ENCODE results near the gene TAX1BP3.

TAX1BP3 gene

GRCh38 chr17:3689262-3690093 lies 21.1 kb upstream of the TAX1BP3 start:
- TF ChIP-seq, protein P1, sequence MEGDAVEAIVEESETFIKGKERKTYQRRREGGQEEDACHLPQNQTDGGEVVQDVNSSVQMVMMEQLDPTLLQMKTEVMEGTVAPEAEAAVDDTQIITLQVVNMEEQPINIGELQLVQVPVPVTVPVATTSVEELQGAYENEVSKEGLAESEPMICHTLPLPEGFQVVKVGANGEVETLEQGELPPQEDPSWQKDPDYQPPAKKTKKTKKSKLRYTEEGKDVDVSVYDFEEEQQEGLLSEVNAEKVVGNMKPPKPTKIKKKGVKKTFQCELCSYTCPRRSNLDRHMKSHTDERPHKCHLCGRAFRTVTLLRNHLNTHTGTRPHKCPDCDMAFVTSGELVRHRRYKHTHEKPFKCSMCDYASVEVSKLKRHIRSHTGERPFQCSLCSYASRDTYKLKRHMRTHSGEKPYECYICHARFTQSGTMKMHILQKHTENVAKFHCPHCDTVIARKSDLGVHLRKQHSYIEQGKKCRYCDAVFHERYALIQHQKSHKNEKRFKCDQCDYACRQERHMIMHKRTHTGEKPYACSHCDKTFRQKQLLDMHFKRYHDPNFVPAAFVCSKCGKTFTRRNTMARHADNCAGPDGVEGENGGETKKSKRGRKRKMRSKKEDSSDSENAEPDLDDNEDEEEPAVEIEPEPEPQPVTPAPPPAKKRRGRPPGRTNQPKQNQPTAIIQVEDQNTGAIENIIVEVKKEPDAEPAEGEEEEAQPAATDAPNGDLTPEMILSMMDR (IDR thresholded peaks at IDR 0.05), result no peak
- peaks cover under 1% of the 10 kb centered on the region for H3K4me1 ChIP-seq
- H3K9me3 ChIP-seq (ENCODE audit: control insufficient read depth, low read length), result no peaks in the 10 kb centered on the region
- no peak overlapping the region for H2AFZ ChIP-seq
- no peak overlapping the region for H3K9ac ChIP-seq
- no peak overlapping the region for H3K4me2 ChIP-seq (ENCODE audit: low read length)
- H3K4me3 ChIP-seq (ENCODE audit: low read depth, low read length), result no peak overlapping the region
- no peaks in the 10 kb centered on the region for H3K27me3 ChIP-seq (ENCODE audit: control insufficient read depth, insufficient read depth, low read length)
- H3K36me3 ChIP-seq (ENCODE audit: control insufficient read depth, insufficient read depth, low read length), result no peaks in the 10 kb centered on the region
- no peak overlapping the region for H3K27ac ChIP-seq
- H3K79me2 ChIP-seq, result peaks cover 10% of the 10 kb centered on the region

- H3K36me3 ChIP-seq (ENCODE audit: control insufficient read depth, insufficient read depth, low read length), result no peaks in the 10 kb centered on the region
- no peak overlapping the region for H3K4me3 ChIP-seq (ENCODE audit: low read depth, low read length)
- no peak overlapping the region for H3K27ac ChIP-seq
- H3K4me2 ChIP-seq (ENCODE audit: low read length), result no peak overlapping the region
- no peak overlapping the region for H3K9ac ChIP-seq
- no peak overlapping the region for H2AFZ ChIP-seq
- no peaks in the 10 kb centered on the region for H3K9me3 ChIP-seq (ENCODE audit: control insufficient read depth, low read length)
- H3K4me1 ChIP-seq, result no peaks in the 10 kb centered on the region
- H3K79me2 ChIP-seq, result peaks cover 10% of the 10 kb centered on the region
- no peaks in the 10 kb centered on the region for H3K27me3 ChIP-seq (ENCODE audit: control insufficient read depth, insufficient read depth, low read length)
- TF ChIP-seq, protein P1 (IDR thresholded peaks at IDR 0.05), result no peak
These were observed 20.5 kb upstream of the TAX1BP3 start for GRCh38 chr17:3688852-3689261.

- TF ChIP-seq, protein P1 (IDR thresholded peaks at IDR 0.05), result no peak
- H3K4me2 ChIP-seq (ENCODE audit: low read length), result no peak overlapping the region
- no peaks in the 10 kb centered on the region for H3K9me3 ChIP-seq (ENCODE audit: control insufficient read depth, low read length)
- H3K27ac ChIP-seq, result no peak overlapping the region
- H3K9ac ChIP-seq, result no peak overlapping the region
- no peak overlapping the region for H2AFZ ChIP-seq
- H3K4me1 ChIP-seq, result no peaks in the 10 kb centered on the region
- peaks cover 7% of the 10 kb centered on the region for H3K79me2 ChIP-seq
- no peaks in the 10 kb centered on the region for H3K36me3 ChIP-seq (ENCODE audit: control insufficient read depth, insufficient read depth, low read length)
- no peaks in the 10 kb centered on the region for H3K27me3 ChIP-seq (ENCODE audit: control insufficient read depth, insufficient read depth, low read length)
- H3K4me3 ChIP-seq (ENCODE audit: low read depth, low read length), result no peak overlapping the region
These were observed 19.7 kb upstream of the TAX1BP3 start for GRCh38 chr17:3688027-3688553.

DNA sequence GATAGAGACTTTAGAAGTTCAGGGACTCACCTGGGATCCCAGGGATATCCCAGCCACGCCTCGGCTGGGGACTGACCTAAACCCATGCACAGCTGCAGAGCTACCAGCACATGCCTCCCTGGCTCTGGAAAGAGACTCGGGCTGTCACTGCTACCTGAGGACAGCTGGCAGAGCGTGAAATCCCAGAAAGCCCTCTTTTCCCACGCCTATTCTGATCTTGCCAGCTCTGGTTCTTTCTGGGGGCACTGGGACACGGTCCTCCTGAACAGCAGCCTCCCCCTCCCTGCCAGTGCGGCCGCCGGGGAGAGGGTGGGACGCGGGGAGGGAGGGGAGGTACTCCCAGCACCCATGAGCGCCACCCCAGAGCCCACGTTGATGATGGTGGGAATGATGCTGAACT lies 16.8 kb upstream of the TAX1BP3 start:
- Histone ChIP-seq H3K36me3 (ENCODE audit: control insufficient read depth, insufficient read depth, low read length) (no peaks in the 10 kb centered on the region), H3K27me3 (ENCODE audit: control insufficient read depth, insufficient read depth, low read length) (no peaks in the 10 kb centered on the region), H2AFZ (no peak overlapping the region), H3K4me2 (ENCODE audit: low read length) (no peak overlapping the region), H3K27ac (no peak overlapping the region), H3K4me3 (ENCODE audit: low read depth, low read length) (no peak overlapping the region), H3K9ac (no peak overlapping the region), H3K4me1 (no peaks in the 10 kb centered on the region), H3K9me3 (ENCODE audit: control insufficient read depth, low read length) (no peaks in the 10 kb centered on the region), H3K79me2 (no peaks in the 10 kb centered on the region)
- TF ChIP-seq, protein P1 (IDR thresholded peaks at IDR 0.05), result no peak
